Non-pigmented ciliary epithelial cell (primary cell): ENCODE measurements around the gene FCSK.
"Not testable (repeated sequence)": the region's sequence is repeated elsewhere in the genome, so short reads cannot be mapped to it uniquely, and the experiment has no call there.

Experiments used
- DNase-seq: peaks from one replicate; pipeline ENCODE4 v3.0.0-alpha.2; 2010; ENCODE audit warnings: low read depth

FCSK gene

DNA sequence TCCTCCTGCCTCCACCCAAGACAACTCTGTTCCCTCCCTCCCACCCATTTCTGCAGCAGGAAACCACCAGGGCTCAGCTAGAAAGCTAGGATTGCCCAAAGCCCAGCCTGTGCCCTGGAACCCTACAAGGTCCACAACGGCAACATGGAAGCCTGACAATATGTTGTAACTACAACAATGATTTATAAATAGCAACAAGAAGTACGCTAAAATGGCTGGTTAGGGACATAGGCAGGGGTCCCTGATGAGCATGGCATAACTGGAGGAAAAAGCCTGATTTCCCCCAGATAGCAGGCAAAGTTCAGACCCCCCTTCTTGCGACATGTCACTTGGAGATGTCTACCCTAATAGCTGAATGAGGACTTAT lies 22.1 kb upstream of the FCSK start:
- no peak for DNase-seq

DNA sequence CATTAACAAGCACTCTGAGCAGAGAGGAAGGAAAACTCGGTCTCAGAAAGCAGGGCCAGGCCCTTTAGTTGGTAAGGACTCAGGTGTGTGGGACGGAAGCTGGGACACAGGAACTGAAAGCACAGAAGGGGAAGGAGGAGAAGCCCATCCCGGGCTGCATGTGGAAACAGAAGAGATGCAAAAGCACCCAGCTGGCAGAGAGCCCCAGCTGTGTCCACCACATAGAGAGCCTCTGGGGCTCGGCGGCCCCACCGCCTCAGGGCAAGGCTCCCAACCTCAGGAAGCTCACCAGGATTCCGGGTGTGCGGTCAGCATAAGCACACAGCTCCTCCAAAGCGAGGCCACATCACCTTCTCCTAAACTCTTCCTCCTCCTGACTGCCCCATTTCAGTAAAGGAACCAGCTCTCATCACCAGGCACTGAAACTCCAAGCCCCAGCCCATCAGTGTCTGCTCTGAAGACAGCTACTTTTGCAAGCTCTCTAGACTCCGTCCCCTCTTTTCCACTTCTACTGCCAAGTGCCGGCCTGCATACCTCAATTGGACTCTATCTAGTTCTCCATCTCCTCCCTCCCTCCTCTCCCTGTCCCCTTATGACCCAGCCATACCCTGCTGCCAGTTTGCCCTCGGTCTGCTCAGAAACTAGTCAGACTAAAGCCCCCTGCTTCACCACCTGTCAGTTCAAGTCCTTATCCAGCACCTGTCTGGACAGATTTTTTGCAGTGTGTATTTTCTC lies 21.5 kb upstream of the FCSK start:
- no peak for DNase-seq

DNA sequence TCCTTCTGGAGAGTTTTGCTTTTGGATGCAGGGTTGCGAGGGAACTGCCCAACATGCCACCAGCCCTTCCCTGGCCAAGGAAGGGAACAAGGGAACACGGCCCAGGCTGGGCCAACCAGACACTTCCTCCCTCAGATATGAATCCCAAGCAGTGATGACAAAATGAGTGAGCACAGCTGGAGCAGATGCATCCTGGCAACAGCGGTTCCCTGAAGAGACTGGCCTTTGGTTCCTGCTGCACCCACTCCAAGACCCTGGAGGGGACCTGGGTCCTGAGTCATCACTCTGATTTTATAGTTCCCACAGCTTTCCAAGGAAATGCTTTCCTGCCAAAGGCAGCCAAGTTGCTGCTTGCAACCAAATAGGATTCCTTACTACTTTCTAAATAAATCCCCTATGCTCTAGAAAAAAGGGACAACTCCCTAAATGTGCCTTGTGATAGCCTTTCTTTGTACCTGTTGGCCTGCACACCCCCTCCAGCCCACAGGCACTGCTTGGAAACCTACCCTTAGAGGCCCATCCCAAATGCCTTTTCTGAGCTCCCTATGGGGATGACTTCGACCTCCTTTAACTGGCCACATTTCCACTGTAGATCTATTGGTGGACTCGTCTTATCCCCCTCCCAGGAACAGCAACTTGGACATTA lies 20.8 kb upstream of the FCSK start:
- no peak for DNase-seq

DNA sequence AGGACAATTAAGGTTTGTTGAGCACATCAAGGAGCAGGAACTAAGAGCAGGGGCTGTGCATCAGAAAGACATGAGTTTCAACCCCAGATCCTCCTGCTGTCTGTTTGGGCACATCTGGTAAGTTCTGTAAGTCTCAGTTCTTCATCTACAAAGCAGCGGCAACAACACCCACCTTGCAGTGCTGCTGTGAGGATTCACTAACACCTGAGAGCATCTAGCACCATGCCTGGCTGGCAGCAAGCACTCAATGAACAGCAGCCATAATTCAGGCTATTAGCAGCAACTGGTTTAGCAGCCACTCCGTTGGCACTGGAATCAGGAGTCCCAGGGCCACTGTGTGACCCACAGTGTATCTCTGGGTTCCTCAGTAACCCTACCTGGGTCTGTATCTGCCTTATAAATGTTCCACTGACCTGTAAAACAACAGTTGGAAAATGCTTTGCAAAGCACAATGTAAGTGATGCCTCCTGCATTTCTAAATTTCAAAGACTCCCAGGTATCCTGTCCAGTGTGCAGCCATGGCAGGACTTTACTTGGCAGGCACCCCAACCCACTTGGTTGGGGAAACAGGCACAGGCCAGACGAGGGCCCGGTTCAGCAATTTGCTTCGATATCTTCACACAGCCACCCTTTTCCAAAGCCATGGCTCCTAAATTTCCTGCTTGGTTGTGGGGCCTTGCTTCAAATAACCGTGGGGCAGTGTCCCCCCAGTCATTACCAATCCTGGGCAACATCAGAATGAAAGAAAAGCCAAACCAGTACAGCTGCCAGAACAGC lies 19.7 kb upstream of the FCSK start:
- no peak for DNase-seq

DNA sequence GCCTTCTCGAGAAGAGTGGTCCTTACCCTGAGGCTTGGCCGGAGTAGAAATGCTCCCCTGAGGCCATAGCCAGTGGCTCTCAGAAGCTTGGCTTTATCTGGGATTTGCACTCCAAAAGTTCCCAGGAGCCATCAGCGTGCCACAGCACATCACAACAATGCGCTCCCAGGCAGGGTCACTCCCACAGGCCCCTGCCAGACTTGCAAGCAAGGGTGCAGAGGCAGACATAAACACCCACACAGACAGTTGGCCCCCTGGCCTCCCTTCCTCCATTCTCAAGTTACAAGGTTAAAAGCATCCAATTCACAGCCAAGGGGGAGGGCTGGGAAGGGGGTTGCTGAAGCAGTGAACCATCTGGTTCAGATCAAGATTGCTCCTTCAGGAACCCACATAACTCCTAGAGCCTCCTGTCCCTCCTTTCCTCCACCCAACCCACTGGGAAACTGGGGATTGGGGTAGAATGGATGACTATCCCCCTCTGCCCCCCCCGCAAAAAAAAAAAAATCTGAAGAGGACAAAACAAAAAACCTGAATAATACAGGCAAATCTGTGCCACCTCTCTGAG lies 17.3 kb upstream of the FCSK start:
- peak; percentile 75 for DNase-seq

DNA sequence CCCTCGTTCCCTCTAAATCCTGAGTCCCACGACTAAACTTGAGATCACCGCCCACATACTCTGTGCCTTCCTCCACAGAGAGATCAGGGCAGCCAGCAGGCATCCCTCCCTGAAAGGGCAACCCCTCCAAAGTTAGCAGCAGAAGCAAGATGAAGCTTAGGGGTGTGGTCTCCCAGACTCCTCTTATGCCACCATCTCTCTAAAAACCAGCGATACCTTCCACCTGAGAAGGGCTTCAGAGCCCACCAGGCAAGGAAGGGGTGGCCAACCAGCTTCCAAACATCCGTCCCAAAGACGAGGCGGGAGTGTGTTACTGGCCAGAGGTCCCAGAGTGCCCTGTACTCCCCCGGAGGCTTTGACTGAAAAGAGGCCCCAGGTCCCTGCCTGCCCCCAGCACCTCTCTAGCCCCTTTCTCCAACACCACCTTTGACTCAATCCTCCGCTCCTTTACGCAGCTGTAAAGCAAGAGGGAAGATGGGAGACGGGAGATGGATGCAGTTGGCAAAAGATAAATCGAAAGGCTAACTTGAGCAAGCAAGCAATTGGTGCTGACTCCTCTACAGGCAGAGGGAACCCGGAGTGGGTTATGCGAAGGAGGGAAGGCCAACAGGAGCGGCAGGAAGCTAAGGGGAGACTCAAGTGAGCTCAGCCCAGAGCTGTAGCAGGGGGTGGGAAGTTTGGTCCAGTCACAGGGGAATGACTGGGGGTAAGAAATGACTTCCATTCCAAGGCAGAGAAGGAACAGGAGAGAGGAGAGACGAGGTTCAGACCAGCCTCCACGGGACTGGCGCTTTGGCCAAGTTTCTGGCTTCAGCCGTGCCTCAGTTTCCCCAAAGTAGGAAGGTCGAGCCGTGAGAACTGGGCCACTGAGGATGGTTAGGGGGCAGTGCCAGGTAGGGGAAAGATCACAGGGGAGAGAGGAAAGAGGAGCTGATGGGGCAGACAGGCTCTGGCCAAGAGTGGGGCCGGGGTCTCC lies 16.5 kb upstream of the FCSK start:
- DNase-seq = no peak

DNA sequence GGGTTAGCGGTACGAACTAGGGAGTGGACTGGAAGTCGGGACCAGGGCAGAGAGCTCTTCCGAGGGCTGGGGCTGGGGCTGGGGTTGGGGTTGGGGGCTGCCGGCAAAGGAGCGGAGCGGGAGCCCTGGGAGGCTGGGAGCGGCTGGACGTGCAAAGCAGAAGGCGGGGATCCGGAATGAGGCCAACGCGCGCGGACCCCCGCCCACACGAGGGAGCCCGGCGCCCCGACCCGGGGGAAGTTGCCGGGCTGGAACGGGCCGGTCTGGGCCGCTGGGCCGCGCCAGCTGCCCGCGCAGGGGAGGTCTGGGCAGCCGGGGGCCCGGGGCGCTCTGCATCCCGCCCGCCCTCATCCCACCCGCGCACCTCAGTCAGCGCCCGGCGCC lies 15.8 kb upstream of the FCSK start:
- no peak for DNase-seq

DNA sequence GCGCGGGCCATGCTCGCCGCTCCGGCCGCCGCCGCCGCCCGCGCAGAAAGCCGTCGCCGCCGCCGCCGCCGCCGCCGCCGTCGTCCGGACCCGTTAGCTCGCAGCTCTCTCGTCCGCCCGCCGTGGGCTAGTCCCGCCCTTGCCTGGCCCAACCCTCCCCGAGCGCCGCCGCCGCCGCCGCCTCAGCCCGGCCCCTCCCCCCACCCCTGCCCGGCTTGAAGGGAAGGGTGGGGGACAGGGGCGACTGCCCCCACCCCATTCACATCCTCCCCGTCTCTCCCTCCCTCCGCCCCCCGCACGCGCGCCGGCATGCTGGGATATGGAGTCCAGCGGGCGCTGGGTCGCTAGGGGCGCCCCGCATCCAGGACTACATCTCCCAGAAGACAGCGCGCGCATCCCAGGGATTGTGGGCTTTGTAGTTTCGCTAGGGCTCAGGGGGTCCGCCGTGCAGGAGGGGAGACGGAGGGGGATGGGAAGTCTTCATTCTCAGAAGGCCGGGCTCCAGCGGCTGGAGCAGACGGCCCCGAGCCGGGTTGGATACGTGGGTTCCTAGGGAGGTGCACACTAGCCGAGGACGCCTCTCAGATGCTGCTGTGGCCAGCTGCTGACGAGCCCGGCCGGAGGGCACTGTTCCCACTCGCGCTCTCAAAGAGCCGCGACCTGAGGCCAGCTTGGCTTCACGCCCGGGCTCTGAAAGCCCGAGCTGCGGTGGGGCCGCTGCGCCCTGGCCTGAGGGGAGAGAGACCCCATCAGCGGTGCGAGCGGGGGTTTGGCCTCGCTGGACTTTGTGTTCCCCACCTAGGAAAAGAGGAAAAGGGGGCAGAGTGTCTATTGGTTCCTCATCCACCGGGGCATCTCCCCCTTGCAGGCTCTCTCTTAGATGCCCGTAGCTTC lies 15.2 kb upstream of the FCSK start, which contains the start of gene ST3GAL2:
TSS of gene ST3GAL2 (minus strand) at position 132 of the 894 bp plus-strand sequence. CDS start 40,570 bp downstream, outside the sequence.
- peak; percentile 62 for DNase-seq

DNA sequence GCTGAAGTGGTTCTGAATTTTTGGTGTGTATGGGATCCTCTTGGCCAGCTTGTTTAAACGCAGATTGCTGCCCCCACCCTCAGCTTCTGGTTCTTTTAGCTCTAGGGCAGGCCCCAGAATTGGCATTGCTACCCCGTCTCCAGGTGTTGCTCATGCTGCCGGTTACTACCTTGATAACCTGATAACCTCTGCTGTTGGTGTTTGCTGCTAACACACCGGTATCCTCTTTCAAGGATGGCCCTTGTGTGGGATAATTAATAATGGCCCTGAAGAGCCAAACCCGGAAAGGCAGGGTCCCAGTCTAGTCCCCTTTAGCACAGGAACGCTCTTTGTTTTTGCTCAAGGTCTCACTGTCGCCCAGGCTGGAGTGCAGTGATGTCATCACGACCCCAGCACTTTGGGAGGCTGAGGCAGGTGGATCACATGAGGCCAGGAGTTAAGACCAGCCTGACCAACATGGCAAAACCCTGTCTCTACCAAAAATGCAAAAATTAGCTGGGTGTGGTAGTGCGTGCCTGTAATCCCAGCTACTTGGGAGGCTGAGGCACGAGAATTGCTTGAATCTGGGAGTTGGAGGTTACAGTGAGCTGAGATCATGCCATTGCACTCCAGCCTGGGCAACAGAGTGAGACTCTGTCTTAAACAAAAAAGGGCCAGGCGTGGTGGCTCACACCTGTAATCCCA lies 14.2 kb upstream of the FCSK start:
- no peak for DNase-seq

DNA sequence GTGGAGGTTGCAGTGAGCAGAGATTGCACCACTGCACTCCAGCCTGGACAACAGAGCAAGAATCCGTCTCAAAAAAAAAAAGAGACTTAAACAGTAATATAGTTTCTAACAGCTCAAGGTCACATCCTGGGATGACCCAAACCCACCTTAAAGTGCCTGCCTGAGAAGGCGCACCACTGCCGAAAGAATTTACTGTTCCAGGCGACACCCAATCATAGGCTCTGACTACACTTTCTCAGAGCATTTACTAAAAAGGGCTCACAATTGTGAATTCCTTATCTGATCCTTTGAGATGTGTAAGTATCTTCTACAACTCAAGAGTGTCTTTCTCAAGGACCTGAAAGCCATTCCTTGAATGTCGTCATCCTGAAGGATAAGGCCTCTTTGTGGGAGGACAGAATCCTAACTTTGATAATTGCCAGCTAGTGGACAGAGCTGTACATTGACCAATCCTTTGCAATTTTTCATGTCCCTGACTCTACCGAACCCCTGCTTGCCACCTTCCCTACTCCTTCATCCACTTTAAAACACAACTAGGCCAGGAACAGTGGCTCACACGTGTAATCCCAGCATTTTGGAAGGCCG lies 12.9 kb upstream of the FCSK start:
- DNase-seq = no peak

DNA sequence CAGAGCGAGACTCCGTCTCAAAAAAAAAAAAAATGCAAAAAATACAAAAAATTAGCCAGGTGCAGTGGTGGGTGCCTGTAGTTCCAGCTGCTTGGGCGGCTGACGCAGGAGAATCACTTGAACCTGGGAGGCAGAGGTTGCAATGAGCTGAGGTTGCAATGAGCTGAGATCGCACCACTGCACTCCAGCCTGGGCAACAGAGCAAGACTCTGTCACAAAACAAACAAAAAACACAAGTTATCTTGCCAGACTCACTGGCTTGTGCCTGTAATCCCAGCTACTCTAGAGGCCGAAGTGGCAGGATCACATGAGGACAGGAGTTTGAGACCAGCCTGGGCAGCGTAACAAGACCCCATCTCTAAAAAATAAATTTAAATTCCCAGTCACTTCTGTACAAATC lies 12.1 kb upstream of the FCSK start:
- DNase-seq = no peak

DNA sequence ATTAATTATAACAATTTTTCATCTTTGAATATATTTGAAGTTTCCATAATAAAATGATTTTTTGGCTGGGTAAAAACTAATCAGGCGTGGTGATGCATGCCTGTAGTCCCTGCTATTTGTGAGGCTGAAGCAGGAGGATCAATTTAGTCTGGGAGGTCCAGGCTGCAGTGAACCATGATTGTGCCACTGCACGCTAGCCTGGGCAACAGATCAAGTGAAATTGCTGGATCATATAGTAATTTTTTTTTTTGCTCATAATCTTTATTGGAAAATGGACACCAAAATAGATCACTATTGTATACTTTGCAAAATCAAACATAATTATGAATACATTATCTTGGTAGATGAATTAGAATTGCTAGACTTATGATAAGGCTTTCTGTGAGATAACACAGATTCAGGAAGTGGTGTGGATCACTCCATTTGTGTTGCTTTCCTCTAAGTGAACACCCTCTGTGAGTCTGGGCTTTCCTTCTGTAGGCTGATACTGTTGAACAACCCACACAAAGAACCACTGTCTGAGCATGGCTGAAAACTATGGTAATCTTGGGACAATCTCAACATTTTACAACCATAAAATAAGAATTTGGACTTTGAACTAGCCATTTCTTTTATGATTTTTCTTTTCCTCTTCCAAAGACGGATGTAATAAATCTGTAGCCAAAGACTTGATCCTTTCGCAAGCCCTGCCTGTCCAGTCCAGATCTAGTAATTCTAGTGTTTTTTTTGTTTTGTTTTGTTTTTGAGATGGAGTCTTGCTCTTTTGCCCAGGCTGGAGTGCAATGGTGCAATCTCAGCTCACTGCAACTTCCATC lies 9.9 kb upstream of the FCSK start:
- no peak for DNase-seq

DNA sequence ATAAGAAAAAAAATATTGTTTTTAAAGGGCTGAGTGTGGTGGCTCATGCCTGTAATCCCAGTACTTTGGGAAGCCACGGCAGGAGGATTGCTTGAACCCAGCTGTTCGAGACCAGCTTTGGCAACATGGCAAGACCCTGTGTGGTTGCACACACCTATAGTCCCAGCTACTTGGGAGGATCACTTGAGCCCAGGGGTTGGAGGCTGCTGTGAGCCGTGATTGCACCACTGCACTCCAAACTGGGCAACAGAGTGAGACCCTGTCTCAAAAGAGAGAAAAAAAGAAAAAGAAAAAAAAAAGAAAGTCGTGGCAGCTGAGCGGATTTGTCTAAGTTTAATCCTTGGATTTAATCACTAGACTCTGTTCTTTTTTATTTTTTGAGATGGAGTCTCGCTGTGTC lies 6.3 kb upstream of the FCSK start:
- DNase-seq = no peak

DNA sequence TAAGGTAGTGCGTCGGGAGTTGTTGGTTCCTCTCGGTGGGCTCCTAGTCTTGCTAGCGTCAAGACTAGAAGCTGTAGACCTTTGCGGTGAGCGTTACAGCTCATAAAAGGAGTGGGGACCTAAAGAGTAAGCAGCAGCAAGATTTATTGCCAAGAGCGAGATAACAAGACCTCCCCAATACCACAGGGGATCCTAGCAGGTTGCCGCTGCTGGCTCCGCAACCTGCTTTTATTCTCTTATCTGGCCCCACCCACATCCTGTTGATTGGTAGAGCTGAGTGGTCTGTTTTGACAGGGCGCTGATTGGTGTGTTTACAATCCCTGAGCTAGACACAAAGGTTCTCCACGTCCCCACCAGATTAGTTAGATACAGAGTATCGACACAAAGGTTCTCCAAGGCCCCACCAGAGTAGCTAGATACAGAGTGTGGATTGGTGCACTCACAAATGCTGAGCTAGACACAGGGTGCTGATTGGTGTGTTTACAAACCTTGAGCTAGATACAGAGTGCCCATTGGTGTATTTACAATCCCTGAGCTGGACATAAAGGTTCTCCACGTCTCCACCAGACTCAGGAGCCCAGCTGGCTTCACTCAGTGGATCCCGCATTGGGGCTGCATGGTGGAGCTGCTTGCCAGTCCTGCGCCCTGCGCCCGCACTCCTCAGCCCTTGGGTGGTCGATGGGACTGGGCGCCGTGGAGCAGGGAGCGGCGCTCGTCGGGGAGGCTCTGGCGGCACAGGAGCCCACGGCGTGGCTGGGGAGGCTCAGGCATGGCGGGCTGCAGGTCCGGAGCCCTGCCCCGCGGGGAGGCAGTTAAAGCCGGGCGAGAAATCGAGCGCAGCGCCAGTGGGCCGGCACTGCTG lies 4.0 kb upstream of the FCSK start:
- DNase-seq = not testable (repeated sequence)

DNA sequence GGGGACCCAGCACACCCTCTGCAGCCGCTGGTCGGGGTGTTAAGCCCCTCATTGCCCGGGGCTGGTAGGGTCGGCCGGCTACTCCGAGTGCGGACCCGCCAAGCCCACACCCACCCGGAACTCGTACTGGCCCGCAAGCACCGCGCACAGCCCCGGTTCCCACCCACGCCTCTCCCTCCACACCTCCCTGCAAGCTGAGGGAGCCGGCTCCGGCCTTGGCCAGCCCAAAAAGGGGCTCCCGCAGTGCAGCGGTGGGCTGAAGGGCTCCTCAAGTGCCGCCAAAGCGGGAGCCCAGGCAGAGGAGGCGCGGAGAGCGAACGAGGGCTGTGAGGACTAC lies 3.4 kb upstream of the FCSK start:
- DNase-seq = not testable (repeated sequence)

DNA sequence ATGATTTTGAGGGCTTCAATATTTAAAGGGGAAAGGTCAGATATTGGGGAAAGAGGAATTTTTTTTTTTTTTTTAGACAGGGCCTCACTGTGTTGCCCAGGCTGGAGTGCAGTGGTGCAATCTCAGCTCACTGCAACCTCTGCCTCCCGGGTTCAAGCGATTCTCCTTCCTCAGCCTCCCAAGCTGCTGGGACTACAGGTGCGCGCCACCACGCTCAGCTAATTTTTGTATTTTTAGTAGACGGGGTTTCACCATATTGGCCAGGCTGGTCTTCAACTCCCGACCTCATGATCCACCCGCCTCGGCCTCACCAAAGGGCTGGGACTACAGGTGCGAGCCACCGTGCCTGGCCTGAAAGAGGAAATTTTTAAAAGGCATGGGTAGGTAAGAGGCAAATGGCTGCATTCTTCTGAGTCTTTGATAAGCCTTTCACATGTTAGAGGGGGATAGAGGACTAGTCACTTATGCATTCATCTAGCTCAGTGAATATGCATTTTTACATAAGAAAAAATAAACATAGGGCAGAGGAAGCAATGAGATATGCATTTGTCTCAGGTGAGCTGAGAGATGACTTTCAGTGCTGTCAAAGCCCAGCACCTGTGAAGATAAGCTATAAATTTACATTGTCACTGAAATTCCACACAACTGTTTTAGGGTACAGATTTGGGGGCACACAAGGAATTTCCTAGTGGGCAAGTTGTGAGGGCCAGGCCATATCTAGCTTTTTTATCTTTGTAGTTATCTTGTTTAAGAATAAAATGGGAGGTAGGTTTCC lies 1.1 kb upstream of the FCSK start:
- no peak for DNase-seq

DNA sequence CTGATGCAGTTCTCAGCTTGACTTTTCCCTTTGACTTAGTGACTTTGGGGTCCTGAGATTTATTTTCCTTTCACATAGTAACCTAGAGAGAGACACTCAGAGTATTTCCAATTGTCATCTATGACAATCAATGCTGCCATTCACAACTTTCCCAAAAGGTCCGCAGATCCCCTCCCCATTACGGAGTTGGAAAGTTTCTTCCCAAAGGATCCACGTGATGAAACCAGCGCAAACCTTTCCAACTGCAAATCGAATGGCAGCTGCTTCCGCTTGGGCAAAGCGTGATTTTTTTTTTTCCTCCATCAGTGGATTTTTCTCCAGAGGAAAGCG lies 538 bp upstream of the FCSK start:
- DNase-seq = no peak
